IPS-18c (cell line): ENCODE results near the gene ROBO1.
"Not testable (repeated sequence)": the region's sequence is repeated elsewhere in the genome, so short reads cannot be mapped to it uniquely, and the experiment has no call there.

Source experiments
- H3K4me3 ChIP-seq: 2 replicates; pipeline ENCODE4 v1.7.0; 2013; ENCODE audit warnings: low read depth, mild to moderate bottlenecking, low read length, moderate library complexity; ENCODE audit not compliant: insufficient read depth
- H3K9me3 ChIP-seq: one replicate; pipeline ENCODE4 v1.6.1; 2013; ENCODE audit warnings: mild to moderate bottlenecking, low read length, moderate library complexity; ENCODE audit not compliant: control insufficient read depth, insufficient read depth

Gene ROBO1

GRCh38 chr3:79517766-79518413, 249.9 kb downstream of the ROBO1 start:
- Histone ChIP-seq H3K9me3 (no peaks in the 10 kb centered on the region), H3K4me3 (no peak overlapping the region)

GRCh38 chr3:79516795-79517194, 251.0 kb downstream of the ROBO1 start:
- H3K9me3 ChIP-seq = no peaks in the 10 kb centered on the region
- no peak overlapping the region for H3K4me3 ChIP-seq

- Histone ChIP-seq H3K4me3 (no peak overlapping the region), H3K9me3 (no peaks in the 10 kb centered on the region)
These were observed 252.7 kb downstream of the ROBO1 start for GRCh38 chr3:79515072-79515471.

- Histone ChIP-seq H3K4me3 (no peak overlapping the region), H3K9me3 (no peaks in the 10 kb centered on the region)
These were observed 253.7 kb downstream of the ROBO1 start for GRCh38 chr3:79514069-79514468.

GRCh38 chr3:79506751-79507150, 261.0 kb downstream of the ROBO1 start:
- no peaks in the 10 kb centered on the region for H3K9me3 ChIP-seq
- H3K4me3 ChIP-seq = no peak overlapping the region

GRCh38 chr3:79502216-79502681, 265.5 kb downstream of the ROBO1 start:
- H3K4me3 ChIP-seq = not testable (repeated sequence)

GRCh38 chr3:79497447-79498111, 270.2 kb downstream of the ROBO1 start:
- Histone ChIP-seq H3K4me3 (no peak overlapping the region), H3K9me3 (no peaks in the 10 kb centered on the region)

More at GRCh38 chr3:79502216-79502681, 265.5 kb downstream of the ROBO1 start:
- H3K9me3 ChIP-seq = not testable (repeated sequence)

GRCh38 chr3:79491029-79491641, 276.7 kb downstream of the ROBO1 start:
- Histone ChIP-seq H3K9me3 (no peaks in the 10 kb centered on the region), H3K4me3 (no peak overlapping the region)

GRCh38 chr3:79490165-79491028, 277.4 kb downstream of the ROBO1 start:
- Histone ChIP-seq H3K9me3 (no peaks in the 10 kb centered on the region), H3K4me3 (no peak overlapping the region)

- H3K9me3 ChIP-seq = no peaks in the 10 kb centered on the region
- no peak overlapping the region for H3K4me3 ChIP-seq
These were observed 279.4 kb downstream of the ROBO1 start for GRCh38 chr3:79488407-79488806.

GRCh38 chr3:79480746-79481145, 287.1 kb downstream of the ROBO1 start:
- H3K9me3 ChIP-seq = no peaks in the 10 kb centered on the region
- H3K4me3 ChIP-seq = no peak overlapping the region

GRCh38 chr3:79478620-79479019, 289.2 kb downstream of the ROBO1 start:
- no peaks in the 10 kb centered on the region for H3K9me3 ChIP-seq
- H3K4me3 ChIP-seq = no peak overlapping the region

- H3K9me3 ChIP-seq = no peaks in the 10 kb centered on the region
- H3K4me3 ChIP-seq = no peak overlapping the region
These were observed 290.6 kb downstream of the ROBO1 start for GRCh38 chr3:79477242-79477641.

GRCh38 chr3:79473993-79474392, 293.8 kb downstream of the ROBO1 start:
- no peak overlapping the region for H3K4me3 ChIP-seq
- no peaks in the 10 kb centered on the region for H3K9me3 ChIP-seq

- Histone ChIP-seq H3K9me3 (no peaks in the 10 kb centered on the region), H3K4me3 (no peak overlapping the region)
These were observed 300.1 kb downstream of the ROBO1 start for GRCh38 chr3:79467721-79468120.

- Histone ChIP-seq H3K4me3 (no peak overlapping the region), H3K9me3 (no peaks in the 10 kb centered on the region)
These were observed 306.5 kb downstream of the ROBO1 start for GRCh38 chr3:79461129-79461792.

GRCh38 chr3:79453600-79453999, 314.2 kb downstream of the ROBO1 start:
- Histone ChIP-seq H3K9me3 (no peaks in the 10 kb centered on the region), H3K4me3 (no peak overlapping the region)
